NCI-H345 treated with DMSO at 0.1 percent for 48 hours (cell line): Measurements from ENCODE around the gene POGZ.
"Not testable (repeated sequence)": the region's sequence is repeated elsewhere in the genome, so short reads cannot be mapped to it uniquely, and the experiment has no call there.

ENCODE experiments used
- DNase-seq: peaks from one replicate; lab custom pipeline; 2025; ENCODE audit not compliant: unreplicated experiment; lab: John Stamatoyannopoulos, UW

POGZ gene

GRCh38 chr1:151478140-151478812 is 19.0 kb upstream of the POGZ start:
- DNase-seq: no peak

GRCh38 chr1:151477066-151477465 is 17.8 kb upstream of the POGZ start:
- no peak for DNase-seq

- no peak for DNase-seq
Measured at GRCh38 chr1:151476083-151476482, 16.8 kb upstream of the POGZ start.

- no peak for DNase-seq
Measured at GRCh38 chr1:151475175-151475574, 15.9 kb upstream of the POGZ start.

GRCh38 chr1:151474745-151475144 is 15.5 kb upstream of the POGZ start:
- no peak for DNase-seq

GRCh38 chr1:151472856-151473731 is 13.8 kb upstream of the POGZ start:
- peak; percentile 27 for DNase-seq

GRCh38 chr1:151465026-151465425 is 5.7 kb upstream of the POGZ start:
- DNase-seq: no peak

- DNase-seq: no peak
Measured at GRCh38 chr1:151461694-151462093, 2.4 kb upstream of the POGZ start.

GRCh38 chr1:151458802-151459330 is 428 bp downstream of the POGZ start:
- DNase-seq: peak; percentile 76

- peak; percentile 89 for DNase-seq
Measured at GRCh38 chr1:151457911-151458801, 1.1 kb downstream of the POGZ start.

- no peak for DNase-seq
Measured at GRCh38 chr1:151455966-151456365, 3.3 kb downstream of the POGZ start.

- DNase-seq: no peak
Measured at GRCh38 chr1:151455231-151455630, 4.1 kb downstream of the POGZ start.

- no peak for DNase-seq
Measured at GRCh38 chr1:151447696-151448095, 11.6 kb downstream of the POGZ start.

- DNase-seq: no peak
Measured at GRCh38 chr1:151444783-151445177, 14.5 kb downstream of the POGZ start.

GRCh38 chr1:151443846-151444782 is 15.2 kb downstream of the POGZ start:
- peak; percentile 78 for DNase-seq

- not testable (repeated sequence) for DNase-seq
Measured at GRCh38 chr1:151437396-151437795, 21.9 kb downstream of the POGZ start.

- no peak for DNase-seq
Measured at GRCh38 chr1:151436985-151437384, 22.3 kb downstream of the POGZ start.

- DNase-seq: no peak
Measured at GRCh38 chr1:151435174-151435573, 24.1 kb downstream of the POGZ start.

GRCh38 chr1:151433827-151434226 is 25.5 kb downstream of the POGZ start:
- DNase-seq: not testable (repeated sequence)

- no peak for DNase-seq
Measured at GRCh38 chr1:151428068-151428467, 31.2 kb downstream of the POGZ start.
